IPS-NIHi11 (cell line): ENCODE results near the gene DNAH2.

Source experiments
- DNase-seq: peaks from one replicate; pipeline ENCODE4 v3.0.0; 2012; ENCODE audit warnings: mixed read lengths, low spot score

Gene DNAH2

GRCh38 chr17:7820231-7820630, 102.7 kb downstream of the DNAH2 start:
- DNase-seq: no peak

GRCh38 chr17:7822126-7822525, 104.6 kb downstream of the DNAH2 start:
- DNase-seq: no peak

GRCh38 chr17:7823581-7824001, 106.0 kb downstream of the DNAH2 start:
- peak; percentile 69 for DNase-seq

GRCh38 chr17:7824021-7824924, 106.7 kb downstream of the DNAH2 start:
- no peak for DNase-seq

GRCh38 chr17:7825206-7825990, 107.9 kb downstream of the DNAH2 start:
- no peak for DNase-seq

- no peak for DNase-seq
These were observed 113.1 kb downstream of the DNAH2 start for GRCh38 chr17:7830616-7831015.

GRCh38 chr17:7831233-7831632, 113.7 kb downstream of the DNAH2 start:
- no peak for DNase-seq

GRCh38 chr17:7832431-7832830, 114.9 kb downstream of the DNAH2 start:
- no peak for DNase-seq

GRCh38 chr17:7833011-7833794, 115.7 kb downstream of the DNAH2 start:
- no peak for DNase-seq

- peak; percentile 89 for DNase-seq
These were observed 116.4 kb downstream of the DNAH2 start, which contains the start of gene KDM6B for GRCh38 chr17:7833795-7834541. KDM6B (plus strand) TSS chr17:7834217; CDS start chr17:7845555, 11,338 bp downstream.

- DNase-seq: no peak
These were observed 117.0 kb downstream of the DNAH2 start for GRCh38 chr17:7834542-7834956.

- DNase-seq: peak; percentile 87
These were observed 117.6 kb downstream of the DNAH2 start for GRCh38 chr17:7834957-7835813.

GRCh38 chr17:7835814-7836595, 118.5 kb downstream of the DNAH2 start:
- DNase-seq: no peak

- DNase-seq: peak; percentile 55
These were observed 119.3 kb downstream of the DNAH2 start for GRCh38 chr17:7836596-7837407.

GRCh38 chr17:7837408-7838088, 120.0 kb downstream of the DNAH2 start:
- DNase-seq: no peak

- no peak for DNase-seq
These were observed 120.8 kb downstream of the DNAH2 start for GRCh38 chr17:7838090-7839075.
